ENCODE data around the gene FBL. TPM values are rescaled to one million over a fixed set of nuclear protein-coding genes. Genes with fewer than 3 reads are reported as not detected.

The FBL gene
- total and polyA plus RNA-seq, 10 of the 15 experiments (the other 5 are each of a cell fraction or from before 2014, with no cell fraction given): 156 to 1,083 (median 478) TPM

DNA sequence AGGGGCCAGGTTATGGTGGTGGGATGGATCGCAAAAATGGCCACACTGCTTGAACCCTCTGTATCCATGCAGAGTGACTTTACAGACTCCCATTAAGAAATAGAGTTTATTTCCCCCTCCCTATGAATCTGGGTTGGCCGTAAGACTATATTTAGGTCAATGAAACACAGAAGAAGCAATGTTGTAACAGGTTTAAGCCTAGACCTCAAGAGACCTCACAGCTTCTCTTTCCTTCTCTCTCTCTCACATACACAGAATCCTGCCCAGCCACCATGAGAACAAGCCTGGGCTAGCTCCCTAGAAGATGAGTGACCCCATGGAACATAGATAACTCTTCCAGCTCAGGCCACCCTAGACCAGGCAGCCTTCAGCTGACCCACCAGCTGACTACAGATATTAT is 21.0 kb upstream of the FBL start (continued):
- TF ChIP-seq, protein P1, sequence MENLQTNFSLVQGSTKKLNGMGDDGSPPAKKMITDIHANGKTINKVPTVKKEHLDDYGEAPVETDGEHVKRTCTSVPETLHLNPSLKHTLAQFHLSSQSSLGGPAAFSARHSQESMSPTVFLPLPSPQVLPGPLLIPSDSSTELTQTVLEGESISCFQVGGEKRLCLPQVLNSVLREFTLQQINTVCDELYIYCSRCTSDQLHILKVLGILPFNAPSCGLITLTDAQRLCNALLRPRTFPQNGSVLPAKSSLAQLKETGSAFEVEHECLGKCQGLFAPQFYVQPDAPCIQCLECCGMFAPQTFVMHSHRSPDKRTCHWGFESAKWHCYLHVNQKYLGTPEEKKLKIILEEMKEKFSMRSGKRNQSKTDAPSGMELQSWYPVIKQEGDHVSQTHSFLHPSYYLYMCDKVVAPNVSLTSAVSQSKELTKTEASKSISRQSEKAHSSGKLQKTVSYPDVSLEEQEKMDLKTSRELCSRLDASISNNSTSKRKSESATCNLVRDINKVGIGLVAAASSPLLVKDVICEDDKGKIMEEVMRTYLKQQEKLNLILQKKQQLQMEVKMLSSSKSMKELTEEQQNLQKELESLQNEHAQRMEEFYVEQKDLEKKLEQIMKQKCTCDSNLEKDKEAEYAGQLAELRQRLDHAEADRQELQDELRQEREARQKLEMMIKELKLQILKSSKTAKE (IDR thresholded peaks at IDR 0.05; ENCODE audit: low read depth, poor library complexity, severe bottlenecking): no peak
- TF ChIP-seq, protein P2, sequence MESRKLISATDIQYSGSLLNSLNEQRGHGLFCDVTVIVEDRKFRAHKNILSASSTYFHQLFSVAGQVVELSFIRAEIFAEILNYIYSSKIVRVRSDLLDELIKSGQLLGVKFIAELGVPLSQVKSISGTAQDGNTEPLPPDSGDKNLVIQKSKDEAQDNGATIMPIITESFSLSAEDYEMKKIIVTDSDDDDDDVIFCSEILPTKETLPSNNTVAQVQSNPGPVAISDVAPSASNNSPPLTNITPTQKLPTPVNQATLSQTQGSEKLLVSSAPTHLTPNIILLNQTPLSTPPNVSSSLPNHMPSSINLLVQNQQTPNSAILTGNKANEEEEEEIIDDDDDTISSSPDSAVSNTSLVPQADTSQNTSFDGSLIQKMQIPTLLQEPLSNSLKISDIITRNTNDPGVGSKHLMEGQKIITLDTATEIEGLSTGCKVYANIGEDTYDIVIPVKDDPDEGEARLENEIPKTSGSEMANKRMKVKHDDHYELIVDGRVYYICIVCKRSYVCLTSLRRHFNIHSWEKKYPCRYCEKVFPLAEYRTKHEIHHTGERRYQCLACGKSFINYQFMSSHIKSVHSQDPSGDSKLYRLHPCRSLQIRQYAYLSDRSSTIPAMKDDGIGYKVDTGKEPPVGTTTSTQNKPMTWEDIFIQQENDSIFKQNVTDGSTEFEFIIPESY (IDR thresholded peaks at IDR 0.05): no peak

DNA sequence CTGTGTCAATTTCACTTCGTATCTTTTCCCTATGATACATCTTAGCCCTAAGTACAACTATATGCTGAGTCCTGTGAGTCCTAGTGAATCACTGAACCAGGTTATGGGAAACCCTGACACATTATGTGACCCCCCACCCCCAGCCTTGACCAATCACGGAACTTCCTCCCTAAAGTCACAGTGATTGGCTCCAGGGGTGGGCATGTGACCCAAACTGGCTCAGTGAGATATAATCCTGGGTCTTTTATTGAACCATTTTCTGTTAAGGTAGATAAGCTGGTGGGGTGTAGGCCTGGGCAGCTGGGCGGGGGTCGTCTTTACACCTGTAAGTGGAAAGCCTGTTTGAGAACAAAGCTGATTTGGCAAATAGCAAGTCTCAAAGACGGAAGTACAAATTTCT is 19.8 kb upstream of the FBL start:
- no peaks in the 10 kb centered on the region for H4K20me1 ChIP-seq (ENCODE audit: control insufficient read depth, insufficient read depth)
- in situ Hi-C loops (cut with MboI): no loop called here
- no peaks in the 10 kb centered on the region for H3K36me3 ChIP-seq (ENCODE audit: control insufficient read depth in 2 of 2, insufficient read depth in 2 of 2, low read length in 1 of 2)
- H3K4me1 ChIP-seq (ENCODE audit: control insufficient read depth, insufficient read depth, low read length): no peaks in the 10 kb centered on the region
- no peak overlapping the region for H3K4me3 ChIP-seq
- H3K4me2 ChIP-seq (ENCODE audit: control insufficient read depth, insufficient read depth): no peak overlapping the region
- ATAC-seq (no peak), FAIRE-seq (no peak), DNase-seq (ENCODE audit: low read depth, low spot score) (no peak)
- H2AFZ ChIP-seq (ENCODE audit: control insufficient read depth, low read depth, low read length): no peak overlapping the region
- H3K79me2 ChIP-seq (ENCODE audit: control insufficient read depth, insufficient read depth, low read length): no peaks in the 10 kb centered on the region
- ChIA-PET CTCF (interaction anchor here (0.6 kb wide), 1 partner anchor 45 kb away, joined by 3 read pairs; no protein-coding TSS in a partner anchor), RAD21 (ENCODE audit: unreplicated experiment) (no interaction called here), SMC1A (ENCODE audit: uncharacterized antibody, unreplicated experiment) (no interaction called here), POLR2A (no interaction called here)
- H3K27ac ChIP-seq (ENCODE audit: control insufficient read depth, insufficient read depth): no peak overlapping the region
- H3K9ac ChIP-seq (ENCODE audit: control insufficient read depth, insufficient read depth, low read length): no peak overlapping the region
- intact Hi-C loops (cut with micrococcal nuclease; ENCODE audit: unreplicated experiment): no loop called here
- H3K27me3 ChIP-seq (replicated peaks in 1 of 2; ENCODE audit: control insufficient read depth in 2 of 2, insufficient read depth in 2 of 2, low read length in 1 of 2): no peaks in the 10 kb centered on the region
- BruUV-seq (replicated peaks): no TSS peak
- TF ChIP-seq, protein P3, sequence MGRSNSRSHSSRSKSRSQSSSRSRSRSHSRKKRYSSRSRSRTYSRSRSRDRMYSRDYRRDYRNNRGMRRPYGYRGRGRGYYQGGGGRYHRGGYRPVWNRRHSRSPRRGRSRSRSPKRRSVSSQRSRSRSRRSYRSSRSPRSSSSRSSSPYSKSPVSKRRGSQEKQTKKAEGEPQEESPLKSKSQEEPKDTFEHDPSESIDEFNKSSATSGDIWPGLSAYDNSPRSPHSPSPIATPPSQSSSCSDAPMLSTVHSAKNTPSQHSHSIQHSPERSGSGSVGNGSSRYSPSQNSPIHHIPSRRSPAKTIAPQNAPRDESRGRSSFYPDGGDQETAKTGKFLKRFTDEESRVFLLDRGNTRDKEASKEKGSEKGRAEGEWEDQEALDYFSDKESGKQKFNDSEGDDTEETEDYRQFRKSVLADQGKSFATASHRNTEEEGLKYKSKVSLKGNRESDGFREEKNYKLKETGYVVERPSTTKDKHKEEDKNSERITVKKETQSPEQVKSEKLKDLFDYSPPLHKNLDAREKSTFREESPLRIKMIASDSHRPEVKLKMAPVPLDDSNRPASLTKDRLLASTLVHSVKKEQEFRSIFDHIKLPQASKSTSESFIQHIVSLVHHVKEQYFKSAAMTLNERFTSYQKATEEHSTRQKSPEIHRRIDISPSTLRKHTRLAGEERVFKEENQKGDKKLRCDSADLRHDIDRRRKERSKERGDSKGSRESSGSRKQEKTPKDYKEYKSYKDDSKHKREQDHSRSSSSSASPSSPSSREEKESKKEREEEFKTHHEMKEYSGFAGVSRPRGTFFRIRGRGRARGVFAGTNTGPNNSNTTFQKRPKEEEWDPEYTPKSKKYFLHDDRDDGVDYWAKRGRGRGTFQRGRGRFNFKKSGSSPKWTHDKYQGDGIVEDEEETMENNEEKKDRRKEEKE (IDR thresholded peaks at IDR 0.05): no peak
- TF ChIP-seq, protein P4, sequence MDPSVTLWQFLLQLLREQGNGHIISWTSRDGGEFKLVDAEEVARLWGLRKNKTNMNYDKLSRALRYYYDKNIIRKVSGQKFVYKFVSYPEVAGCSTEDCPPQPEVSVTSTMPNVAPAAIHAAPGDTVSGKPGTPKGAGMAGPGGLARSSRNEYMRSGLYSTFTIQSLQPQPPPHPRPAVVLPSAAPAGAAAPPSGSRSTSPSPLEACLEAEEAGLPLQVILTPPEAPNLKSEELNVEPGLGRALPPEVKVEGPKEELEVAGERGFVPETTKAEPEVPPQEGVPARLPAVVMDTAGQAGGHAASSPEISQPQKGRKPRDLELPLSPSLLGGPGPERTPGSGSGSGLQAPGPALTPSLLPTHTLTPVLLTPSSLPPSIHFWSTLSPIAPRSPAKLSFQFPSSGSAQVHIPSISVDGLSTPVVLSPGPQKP (IDR thresholded peaks at IDR 0.05; ENCODE audit: low read depth, low read length): no peak
- TF ChIP-seq CREM (IDR thresholded peaks at IDR 0.05; ENCODE audit: low read depth) (no peak), GATAD2B (conservative IDR thresholded peaks at IDR 0.05; ENCODE audit: low read depth) (no peak), MYC (IDR thresholded peaks at IDR 0.05; ENCODE audit: insufficient read depth, insufficient read length, insufficient replicate concordance, low read length, severe bottlenecking) (no peak), SP1 (IDR thresholded peaks at IDR 0.05; ENCODE audit: low read depth, low read length) (no peak)
- TF ChIP-seq, protein P5, sequence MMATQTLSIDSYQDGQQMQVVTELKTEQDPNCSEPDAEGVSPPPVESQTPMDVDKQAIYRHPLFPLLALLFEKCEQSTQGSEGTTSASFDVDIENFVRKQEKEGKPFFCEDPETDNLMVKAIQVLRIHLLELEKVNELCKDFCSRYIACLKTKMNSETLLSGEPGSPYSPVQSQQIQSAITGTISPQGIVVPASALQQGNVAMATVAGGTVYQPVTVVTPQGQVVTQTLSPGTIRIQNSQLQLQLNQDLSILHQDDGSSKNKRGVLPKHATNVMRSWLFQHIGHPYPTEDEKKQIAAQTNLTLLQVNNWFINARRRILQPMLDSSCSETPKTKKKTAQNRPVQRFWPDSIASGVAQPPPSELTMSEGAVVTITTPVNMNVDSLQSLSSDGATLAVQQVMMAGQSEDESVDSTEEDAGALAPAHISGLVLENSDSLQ (IDR thresholded peaks at IDR 0.05): no peak
- TF ChIP-seq, protein P6, sequence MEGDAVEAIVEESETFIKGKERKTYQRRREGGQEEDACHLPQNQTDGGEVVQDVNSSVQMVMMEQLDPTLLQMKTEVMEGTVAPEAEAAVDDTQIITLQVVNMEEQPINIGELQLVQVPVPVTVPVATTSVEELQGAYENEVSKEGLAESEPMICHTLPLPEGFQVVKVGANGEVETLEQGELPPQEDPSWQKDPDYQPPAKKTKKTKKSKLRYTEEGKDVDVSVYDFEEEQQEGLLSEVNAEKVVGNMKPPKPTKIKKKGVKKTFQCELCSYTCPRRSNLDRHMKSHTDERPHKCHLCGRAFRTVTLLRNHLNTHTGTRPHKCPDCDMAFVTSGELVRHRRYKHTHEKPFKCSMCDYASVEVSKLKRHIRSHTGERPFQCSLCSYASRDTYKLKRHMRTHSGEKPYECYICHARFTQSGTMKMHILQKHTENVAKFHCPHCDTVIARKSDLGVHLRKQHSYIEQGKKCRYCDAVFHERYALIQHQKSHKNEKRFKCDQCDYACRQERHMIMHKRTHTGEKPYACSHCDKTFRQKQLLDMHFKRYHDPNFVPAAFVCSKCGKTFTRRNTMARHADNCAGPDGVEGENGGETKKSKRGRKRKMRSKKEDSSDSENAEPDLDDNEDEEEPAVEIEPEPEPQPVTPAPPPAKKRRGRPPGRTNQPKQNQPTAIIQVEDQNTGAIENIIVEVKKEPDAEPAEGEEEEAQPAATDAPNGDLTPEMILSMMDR (IDR thresholded peaks at IDR 0.05 in 2 of 3, conservative IDR thresholded peaks at IDR 0.05 in 1 of 3; ENCODE audit: control insufficient read depth in 2 of 3, extremely low read depth in 1 of 3, insufficient read depth in 1 of 3, low read depth in 3 of 3, low read length in 3 of 3): no peak
- 50% methylated on average over 5 of the region's 5 CpGs for whole genome bisulfite sequencing (ENCODE audit: insufficient coverage, insufficient replicate concordance, low lambda C conversion rate, missing lambda C conversion rate)
- no peaks in the 10 kb centered on the region for H3K9me3 ChIP-seq (replicated peaks; ENCODE audit: control insufficient read depth, insufficient read depth, low read length)

All from GM12878 (cell line).